ENCODE results near the gene TOPBP1.

The TOPBP1 gene

DNA sequence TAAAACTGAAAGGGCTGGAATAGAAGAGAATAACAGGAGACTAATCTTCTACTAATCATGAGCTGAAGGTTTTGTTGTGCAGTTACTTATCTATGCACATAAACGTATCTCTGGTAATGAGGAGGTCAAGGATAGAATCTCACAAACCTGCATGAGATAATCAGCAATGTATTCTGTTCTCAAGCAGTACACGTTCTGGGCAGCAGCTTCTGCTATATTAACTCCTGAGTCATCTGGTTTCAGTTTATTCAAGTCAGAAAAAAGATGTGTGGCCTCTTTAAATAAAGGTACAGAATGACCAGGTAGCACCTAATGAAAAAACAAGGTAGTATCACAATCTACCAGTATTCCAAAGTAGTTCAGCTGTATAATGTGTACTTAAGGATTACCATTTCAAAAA is 53.4 kb downstream of the TOPBP1 start:
- DNase-seq (ENCODE audit: low read depth) = no peak

DNA sequence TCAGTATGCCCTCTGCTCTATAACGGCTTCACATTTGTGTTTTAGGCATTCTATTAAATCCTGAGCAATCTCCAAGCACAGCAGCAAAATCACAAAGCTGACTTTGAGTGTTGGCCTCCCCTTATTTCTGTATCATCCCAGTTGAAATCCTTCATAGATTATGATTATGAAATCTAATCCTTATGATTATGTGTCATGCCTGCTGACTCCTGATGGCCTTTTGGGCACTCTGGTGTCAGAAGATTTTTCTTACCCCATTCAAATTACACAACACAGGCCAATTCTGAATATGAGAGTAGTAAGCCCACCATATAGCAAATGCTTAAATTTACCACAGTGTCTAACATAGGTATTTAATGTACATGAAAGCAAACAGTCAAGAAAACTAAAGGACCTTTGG is 53.9 kb downstream of the TOPBP1 start:
- DNase-seq (ENCODE audit: low read depth) = no peak

DNA sequence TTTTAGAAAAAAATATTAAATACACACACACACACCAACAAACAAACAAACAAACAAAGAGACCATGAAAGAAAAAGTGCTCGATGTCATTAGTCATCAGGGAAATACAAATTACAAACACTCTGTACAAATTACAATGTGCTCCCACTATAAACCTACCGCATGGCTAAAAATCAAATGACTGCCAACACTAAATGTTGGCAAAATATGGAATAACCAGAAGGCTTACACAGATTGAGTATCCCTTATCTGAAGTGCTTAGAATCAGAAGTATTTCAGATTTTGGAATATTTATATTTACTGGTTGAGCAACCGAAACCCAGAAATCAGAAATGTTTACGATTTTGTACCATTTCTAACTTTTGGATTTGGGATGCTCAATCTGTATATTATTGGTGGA is 54.8 kb downstream of the TOPBP1 start:
- no peak for DNase-seq (ENCODE audit: low read depth)

DNA sequence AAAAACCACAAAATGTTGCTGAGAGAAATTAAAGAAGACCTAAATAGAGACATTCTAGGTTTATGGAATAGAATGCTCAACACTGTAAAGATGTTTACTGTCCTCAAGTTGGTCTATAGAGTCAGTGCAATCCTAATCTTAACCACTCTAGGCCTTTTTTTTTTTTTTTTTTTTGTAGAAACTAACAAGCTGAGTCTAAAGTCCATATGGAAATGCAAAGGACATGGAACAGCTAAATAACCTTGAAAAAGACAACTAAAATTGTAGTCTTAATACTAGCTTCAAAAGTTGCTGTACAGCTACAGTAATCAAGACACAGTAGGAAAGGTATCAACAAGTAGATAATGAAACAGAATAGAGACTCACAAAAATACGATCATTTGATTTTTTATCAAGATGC is 55.4 kb downstream of the TOPBP1 start:
- no peak for DNase-seq (ENCODE audit: low read depth)

DNA sequence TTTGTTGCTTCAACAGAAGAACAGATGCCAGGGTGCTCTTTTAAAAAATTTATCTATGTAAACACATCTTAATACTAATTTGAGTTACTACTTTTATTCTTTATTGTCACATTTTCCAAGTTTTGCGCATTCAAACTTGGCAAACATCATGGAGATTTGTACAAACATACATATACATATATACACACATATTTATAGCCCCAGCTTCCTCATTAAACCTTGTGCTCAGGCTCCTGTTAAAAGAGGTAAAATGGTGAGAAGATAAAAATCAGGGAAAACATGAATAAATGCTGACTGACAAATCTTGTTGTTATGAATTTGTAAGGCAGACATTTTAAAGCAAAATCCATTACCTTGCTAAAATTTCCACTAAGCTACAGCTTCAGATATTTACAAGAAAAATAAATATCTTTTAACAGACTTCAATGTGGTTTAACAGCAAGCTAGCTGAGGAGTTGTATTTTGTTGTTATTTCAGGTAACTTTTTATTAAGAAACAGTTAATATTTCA is 61.1 kb downstream of the TOPBP1 start:
- no peak for DNase-seq (ENCODE audit: low read depth)

DNA sequence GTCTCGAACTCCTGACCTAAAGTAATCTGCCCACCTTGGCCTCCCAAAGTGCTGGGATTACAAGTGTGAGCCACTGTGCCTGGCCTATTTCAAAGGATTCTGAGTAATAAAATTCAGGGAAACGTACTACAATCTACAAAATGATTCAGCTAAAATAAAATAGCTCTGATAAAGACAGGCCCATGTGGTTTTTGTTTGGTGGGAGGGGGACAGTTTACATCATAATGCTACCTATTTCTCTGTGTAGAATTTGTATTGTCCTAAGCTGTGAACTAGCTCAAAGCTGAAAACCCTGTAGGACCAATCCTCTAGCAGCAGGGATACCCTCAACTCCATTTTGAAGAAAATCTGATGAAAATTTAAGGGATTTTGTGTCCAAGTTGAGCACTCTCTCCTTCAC is 62.5 kb downstream of the TOPBP1 start:
- no peak for DNase-seq (ENCODE audit: low read depth)

DNA sequence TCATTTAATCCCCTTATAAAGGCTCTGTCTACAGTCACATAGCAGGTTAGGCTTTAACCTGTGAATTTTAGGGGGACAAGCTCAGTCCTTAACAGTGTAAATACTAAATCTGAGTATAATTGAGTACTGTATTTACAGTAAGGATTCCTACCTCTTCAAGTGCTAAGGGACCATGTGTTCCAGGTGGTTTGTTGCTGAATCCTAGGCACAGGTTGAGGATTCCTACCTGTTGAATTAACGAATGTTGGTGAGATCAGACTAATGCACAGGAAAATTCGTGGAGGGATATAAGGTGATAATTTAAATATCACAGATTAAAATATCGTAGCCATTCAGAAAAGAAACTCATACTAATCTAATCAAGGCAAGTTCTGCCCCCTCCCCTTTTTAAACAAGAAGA is 63.3 kb downstream of the TOPBP1 start:
- no peak for DNase-seq (ENCODE audit: low read depth)

DNA sequence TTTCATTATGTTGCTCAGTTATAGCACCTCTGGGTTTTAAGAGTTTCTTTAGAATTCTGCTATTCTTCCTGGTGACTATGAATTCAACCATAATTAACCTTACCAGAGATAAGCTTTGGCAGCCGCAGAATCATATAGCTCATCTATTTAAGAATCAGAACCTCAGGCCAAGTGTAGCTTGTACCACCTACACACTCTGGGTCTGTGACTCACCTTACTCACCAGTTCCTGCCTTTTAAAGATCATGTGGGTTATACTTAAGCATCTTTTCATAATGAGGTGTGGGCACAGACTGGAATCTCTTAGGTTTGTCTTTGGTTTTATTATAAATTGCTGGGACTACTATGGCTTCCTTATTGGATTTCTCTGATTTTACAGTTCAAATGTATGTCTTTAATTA is 66.4 kb downstream of the TOPBP1 start:
- DNase-seq (ENCODE audit: low read depth) = no peak

DNA sequence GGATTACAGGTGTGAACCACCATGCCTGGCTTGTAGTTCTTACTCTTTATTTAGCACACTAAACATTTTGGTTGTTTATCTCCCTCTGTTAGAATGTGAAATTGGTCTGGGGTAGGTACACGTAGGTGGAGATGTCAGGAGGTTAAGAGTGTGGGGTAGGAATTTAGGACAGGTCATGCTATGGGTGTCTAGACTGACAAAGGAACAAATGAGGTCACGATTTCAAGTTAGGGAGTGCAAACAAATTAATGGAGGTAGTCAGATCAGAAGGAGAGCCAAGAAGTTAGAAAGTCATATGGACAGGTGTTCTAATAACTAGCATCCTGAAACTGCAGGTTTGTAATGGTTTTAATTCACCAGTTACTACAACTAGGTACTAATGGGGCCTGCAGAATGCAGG is 68.5 kb downstream of the TOPBP1 start:
- DNase-seq (ENCODE audit: low read depth) = no peak

DNA sequence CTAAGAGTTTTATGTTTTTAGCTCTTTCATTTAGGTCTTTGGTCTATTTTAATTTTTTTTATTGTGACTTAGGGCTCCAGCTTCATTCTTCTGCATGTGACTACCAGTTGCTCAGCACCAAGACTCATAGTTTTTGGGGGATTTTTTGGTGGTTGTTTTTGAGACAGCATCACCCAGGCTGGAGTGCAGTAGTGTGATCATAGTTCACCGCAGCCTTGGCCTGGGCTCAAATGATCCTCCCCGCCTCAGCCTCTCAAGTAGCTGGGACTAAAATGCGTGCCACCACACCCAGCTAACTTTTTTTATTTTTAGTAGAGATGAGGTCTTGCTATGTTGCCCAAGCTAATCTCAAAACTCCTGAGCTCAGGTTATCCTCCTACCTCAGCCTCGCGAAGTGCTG is 68.9 kb downstream of the TOPBP1 start:
- no peak for DNase-seq (ENCODE audit: low read depth)

DNA sequence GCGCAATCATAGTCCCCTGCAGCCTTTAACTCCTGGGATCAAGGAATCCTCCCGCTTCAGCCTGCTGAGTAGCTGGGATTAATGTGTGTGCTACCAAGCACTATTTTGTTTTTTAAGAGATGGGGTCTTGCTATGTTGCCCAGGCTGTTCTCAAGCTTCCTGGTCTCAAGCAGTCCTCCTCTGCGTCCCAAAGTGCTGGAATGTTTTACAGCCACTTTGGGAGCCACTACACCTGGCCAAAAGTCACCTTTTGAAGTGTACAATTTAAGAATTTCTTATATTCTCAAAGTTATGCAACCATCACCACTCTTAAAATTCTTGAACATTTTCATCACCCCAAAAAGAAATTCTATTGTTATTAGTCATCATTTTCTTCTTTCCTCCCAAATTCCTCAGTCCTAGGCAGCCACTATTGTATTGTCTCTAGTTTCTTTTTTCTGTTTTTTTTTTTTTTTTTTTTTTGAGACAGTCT is 70.4 kb downstream of the TOPBP1 start:
- DNase-seq (ENCODE audit: low read depth) = no peak

DNA sequence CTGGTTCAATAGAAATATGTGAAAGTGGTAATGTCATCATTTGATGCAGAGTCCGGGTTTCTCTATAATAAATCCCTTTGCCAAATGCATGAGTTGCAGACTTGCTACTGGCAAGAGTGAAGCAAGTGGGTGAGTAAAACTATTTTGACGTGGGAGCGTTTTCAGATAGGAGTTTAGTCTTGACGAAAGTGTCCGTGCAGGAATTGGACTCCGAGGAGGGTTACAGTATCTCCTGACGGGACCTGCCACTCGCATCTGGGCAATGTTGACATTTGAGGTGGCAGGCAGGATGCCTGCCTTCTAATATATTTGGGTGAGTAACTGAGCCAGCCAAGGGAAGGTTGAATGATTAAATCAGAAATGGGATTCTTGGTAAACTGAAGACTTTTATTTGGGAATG is 72.2 kb downstream of the TOPBP1 start:
- no peak for DNase-seq (ENCODE audit: low read depth)

DNA sequence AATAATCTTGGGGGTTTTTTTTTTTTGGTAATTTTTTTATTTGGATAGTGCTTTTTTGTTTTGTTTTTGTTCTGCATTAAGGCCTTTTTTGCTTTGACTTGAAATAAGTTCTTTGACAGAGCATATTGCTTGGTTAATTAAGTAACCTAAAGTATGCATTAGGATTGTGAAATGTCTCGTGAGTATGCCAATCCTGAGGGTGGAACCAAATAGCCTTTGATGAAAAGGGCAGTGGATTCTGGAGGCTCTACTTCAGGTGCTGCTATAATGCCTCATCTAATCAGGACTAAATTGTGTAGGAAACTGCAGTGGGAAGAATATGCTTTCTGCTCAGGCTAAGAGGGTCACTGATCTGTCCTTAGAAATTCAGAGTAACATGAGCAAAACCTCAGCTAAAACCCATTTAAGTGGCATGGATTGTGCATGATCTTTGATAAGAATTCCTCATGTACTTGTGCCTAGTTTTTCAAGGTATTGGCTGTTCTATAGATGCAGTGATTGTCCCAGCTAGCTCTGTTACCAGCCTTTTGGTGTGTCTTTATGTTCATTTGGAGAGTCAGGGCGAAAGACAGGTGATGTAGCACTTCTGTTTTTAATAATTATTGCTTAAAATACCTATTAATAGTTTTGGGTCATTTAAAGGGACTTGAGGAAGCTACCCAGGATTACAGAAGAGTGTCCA is 72.8 kb downstream of the TOPBP1 start:
- no peak for DNase-seq (ENCODE audit: low read depth)

DNA sequence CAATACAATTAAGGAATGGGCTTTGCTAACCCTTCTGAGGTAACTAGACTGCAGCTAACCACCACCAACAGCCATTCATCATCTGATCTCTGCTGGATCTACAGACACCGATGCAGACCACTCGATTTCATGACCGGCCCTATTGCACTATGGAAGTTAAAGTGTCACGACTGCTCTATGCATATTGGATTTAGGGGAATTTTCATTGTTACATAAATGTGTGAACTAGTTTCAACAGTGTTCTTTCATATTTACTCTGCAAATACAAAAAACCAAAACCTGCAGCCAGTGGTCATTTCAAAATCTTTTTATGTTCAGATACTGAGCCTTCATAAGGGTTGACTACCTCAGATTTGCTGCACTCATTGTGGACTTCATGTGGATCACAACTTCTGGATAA is 73.7 kb downstream of the TOPBP1 start:
- no peak for DNase-seq (ENCODE audit: low read depth)

DNA sequence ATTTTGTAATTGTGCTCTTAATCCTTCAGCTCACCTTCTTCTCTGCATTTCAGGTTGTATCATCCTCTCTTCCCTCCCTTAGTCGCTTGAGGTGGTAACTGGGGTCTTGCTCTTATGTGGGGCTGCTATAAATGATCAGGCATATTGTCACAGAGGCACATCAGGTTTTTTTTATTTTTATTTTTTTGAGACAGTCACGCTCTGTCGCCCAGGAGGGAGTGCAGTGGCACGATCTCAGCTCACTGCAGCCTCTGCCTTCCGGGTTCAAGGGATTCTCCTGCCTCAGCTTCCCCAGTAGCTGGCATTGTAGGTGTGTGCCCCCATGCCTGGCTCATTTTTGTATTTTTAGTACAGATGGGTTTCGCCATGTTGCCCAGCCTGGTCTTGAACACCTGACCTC is 78.3 kb downstream of the TOPBP1 start:
- no peak for DNase-seq (ENCODE audit: low read depth)

DNA sequence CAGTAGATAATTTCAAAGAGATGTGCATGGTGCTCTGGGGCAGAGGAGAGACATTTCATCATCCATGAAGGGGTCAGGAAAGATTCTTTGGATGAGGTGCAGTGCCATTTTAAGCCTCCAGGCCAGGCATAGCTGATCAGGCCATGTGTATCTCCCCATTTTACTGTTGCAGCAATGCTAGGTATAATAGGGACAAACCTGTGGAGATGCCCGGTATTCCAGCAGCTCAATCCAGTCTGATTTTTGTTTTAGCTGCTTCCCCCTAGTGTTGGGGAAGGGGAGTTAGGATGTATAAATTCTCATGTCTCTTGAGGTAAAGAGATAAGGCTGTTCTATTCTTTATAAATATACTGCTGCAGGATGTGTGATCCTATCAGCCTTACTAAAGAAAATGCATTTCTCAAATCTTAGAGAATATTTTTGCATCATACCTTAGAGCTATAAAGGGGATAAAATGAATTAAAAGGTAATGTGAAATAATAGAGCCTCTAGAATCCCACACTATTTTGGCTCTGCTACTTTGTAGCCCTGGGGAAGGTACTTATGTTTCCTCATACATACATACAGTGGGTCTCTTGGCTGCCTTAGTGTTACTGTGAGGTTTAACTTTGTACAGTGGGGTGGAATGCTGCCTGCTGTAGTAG is 83.1 kb downstream of the TOPBP1 start:
- no peak for DNase-seq (ENCODE audit: low read depth)

DNA sequence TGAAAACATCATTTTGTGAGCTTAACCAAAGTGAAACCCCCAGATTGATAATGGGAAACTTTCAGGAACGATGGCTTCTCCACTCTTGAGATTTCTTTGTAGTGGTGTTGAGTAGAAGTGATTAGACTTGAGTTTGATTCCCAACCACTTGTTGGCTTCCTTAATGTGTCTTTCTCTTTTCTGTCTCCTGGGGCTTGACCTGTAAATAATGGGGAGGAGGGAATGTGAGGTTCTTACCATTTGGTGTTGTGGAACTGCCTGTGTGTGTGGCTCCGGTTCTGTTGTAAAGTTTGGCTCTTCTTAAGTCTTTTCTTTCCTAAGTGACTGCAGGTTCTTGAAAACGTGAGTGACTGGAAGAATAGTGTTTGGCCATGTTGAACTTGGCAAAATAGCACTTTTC is 85.6 kb downstream of the TOPBP1 start:
- no peak for DNase-seq (ENCODE audit: low read depth)

DNA sequence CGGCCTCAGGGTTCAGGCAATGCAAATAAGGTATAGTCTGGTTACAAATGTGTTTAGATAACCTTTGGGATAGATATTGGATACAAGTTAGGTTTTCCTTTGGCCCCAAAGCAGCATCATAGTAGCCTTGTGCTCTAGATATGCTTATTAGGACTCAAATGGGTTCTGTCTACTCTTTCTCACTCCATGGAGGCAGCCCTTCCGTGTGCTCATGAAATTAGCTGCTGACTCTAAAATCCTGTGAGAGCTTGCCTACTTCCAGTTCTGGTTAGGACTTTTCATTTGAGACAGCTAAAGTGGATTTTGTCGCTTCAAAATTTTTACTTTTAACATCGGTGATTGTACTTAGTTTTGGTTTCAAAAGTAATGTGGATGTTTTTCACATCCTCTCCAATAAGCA is 86.7 kb downstream of the TOPBP1 start:
- DNase-seq (ENCODE audit: low read depth) = no peak

DNA sequence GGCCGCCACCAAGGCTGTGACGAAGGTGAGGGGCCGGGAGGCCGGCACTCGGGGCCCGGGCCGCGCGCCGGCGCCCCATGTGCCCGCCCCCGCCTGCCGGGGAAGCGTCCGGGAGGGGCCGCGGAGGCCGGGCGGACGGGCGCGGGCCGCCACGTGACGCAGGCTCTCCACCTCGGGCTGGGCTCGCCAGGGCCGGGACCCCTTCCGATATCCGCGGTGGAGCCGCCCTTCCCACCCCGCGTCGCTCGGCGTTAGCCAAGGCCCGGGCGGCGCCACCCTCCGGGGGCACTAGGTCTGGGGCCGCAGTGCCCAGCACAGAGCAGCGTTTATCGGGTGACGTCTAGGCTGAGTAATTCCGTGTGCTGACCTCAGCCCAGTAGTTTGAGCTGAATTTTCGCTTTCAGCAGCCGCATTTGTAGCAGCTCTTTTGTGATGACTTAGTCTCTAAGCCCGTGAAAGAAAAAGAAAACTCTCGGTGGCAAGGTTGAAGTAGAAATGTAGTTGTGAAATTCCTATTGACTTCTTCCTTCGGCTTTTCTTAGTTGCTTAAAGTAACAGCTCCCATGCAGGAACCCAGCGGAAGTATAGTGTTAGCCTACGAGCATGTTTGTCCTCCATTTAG is 87.4 kb downstream of the TOPBP1 start:
- peak; percentile 65 for DNase-seq (ENCODE audit: low read depth)

DNA sequence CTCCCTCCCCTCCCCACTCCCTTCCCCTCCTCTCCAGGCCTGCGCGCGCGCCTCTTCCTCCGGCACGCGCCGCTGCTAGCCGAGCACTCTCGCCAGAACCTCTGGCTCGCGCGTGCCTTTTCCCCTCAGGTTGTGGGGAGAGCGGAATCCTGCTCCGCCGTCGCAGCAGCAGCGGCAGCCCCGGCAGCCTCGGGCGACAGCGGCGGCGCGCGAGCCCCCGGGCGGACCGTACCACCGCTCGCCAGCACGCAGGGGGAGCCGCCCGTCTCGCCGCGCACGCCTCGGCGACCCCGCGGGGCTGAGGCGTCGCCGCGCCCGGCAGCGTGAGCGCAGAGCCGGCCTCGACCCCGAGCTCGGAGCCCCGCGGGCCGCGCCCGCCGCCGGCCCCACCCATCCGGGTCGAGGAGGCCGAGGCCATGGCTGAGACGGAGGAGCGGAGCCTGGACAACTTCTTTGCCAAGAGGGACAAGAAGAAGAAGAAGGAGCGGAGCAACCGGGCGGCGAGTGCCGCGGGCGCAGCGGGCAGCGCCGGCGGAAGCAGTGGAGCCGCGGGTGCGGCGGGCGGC is 88.0 kb downstream of the TOPBP1 start, which contains the start of gene CDV3:
Gene CDV3, plus strand, starts transcription at position 58 of the 566 bp plus-strand sequence. Its CDS starts 359 bp downstream, at position 417.
- no peak for DNase-seq (ENCODE audit: low read depth)

DNA sequence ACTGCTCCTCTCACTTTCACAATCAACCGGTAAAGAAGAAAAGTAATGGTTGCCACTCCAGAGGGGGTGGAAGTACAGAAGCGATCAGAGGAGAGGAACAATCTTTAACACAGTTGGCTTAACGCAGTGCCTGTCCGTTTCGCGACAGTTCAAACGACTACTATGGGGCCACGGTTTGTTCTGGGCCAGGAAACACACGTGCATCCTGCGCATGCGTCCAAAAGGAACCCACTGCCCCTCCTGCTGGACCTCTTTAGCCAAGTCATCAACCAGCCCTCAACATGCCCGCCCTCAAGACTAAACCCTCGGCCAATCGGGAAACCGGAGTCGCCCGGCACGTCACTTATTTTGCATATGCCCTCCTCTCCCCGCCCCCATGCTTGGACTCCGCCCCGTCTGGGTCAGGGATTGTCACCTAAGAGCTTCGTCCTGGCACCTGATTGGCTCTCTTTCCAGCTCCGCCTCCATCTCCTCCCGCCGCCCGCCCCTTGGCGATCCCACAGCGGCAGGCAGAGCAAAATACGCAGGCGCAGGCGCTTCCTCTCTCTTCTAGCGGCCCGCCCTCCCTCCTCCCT is 88.6 kb downstream of the TOPBP1 start:
- DNase-seq (ENCODE audit: low read depth) = peak; percentile 100
